Endothelial cell (in vitro differentiated cells): ENCODE measurements around the gene NEK4. TPM values are rescaled to one million over a fixed set of nuclear protein-coding genes. Genes with fewer than 3 reads are reported as not detected.

Experiments
- DNase-seq: peaks from one replicate; pipeline ENCODE4 v3.0.0; 2021; ENCODE audit warnings: low spot score
- H3K27ac Mint-ChIP-seq: one replicate; pipeline ENCODE4 v1.8.0; 2021; ENCODE audit warnings: mixed read lengths, inconsistent platforms; ENCODE audit not compliant: unreplicated experiment
- H3K27me3 Mint-ChIP-seq: one replicate; pipeline ENCODE4 v1.8.0; 2021; ENCODE audit warnings: mild to moderate bottlenecking, moderate library complexity, mixed read lengths, inconsistent platforms; ENCODE audit not compliant: unreplicated experiment
- H3K36me3 Mint-ChIP-seq: one replicate; pipeline ENCODE4 v1.8.0; 2021; ENCODE audit warnings: mild to moderate bottlenecking, low read depth, mixed read lengths, inconsistent platforms; ENCODE audit not compliant: unreplicated experiment
- H3K4me1 Mint-ChIP-seq: one replicate; pipeline ENCODE4 v1.8.0; 2021; ENCODE audit warnings: mild to moderate bottlenecking, mixed read lengths, inconsistent platforms; ENCODE audit not compliant: unreplicated experiment
- H3K4me3 Mint-ChIP-seq: one replicate; pipeline ENCODE4 v1.8.0; 2021; ENCODE audit warnings: mild to moderate bottlenecking, mixed read lengths, inconsistent platforms; ENCODE audit not compliant: unreplicated experiment
- H3K9me3 Mint-ChIP-seq: one replicate; pipeline ENCODE4 v1.8.0; 2021; ENCODE audit warnings: mixed read lengths, inconsistent platforms; ENCODE audit not compliant: unreplicated experiment
- CTCF ChIP-seq: fragments of 200-600 bp; sonication (generic); IDR thresholded peaks from one replicate; pipeline ENCODE4 v1.5.0; 2021; ENCODE audit warnings: antibody characterized with exemption; ENCODE audit not compliant: unreplicated experiment
- total RNA-seq: library from RNA; stranded (reverse); fragmentation: NEBNext Ultra II Directional; extraction: Animal tissue kit (Norgen Biotek cat#: 25700); gene quantifications from one replicate; pipeline ENCODE4 v1.2.1, GENCODE V29; 2021; ENCODE audit not compliant: unreplicated experiment

The NEK4 gene
- total RNA-seq, 1 donor from 2014 or later, result 16.9 TPM

GRCh38 chr3:52775877-52776276, 5.1 kb upstream of the NEK4 start:
- Mint-ChIP-seq H3K27ac (no peak overlapping the region), H3K36me3 (peaks cover 4% of the 10 kb centered on the region), H3K27me3 (peaks cover 5% of the 10 kb centered on the region), H3K9me3 (no peaks in the 10 kb centered on the region), H3K4me3 (no peak overlapping the region), H3K4me1 (peaks cover 9% of the 10 kb centered on the region)
- DNase-seq, result no peak
- no peak for TF ChIP-seq CTCF

- H3K36me3 Mint-ChIP-seq, result peaks cover 4% of the 10 kb centered on the region
- DNase-seq, result no peak
- TF ChIP-seq CTCF, result no peak
- H3K27ac Mint-ChIP-seq, result no peak overlapping the region
- H3K9me3 Mint-ChIP-seq, result no peaks in the 10 kb centered on the region
- no peak overlapping the region for H3K4me3 Mint-ChIP-seq
- H3K27me3 Mint-ChIP-seq, result peaks cover 5% of the 10 kb centered on the region
- H3K4me1 Mint-ChIP-seq, result peaks cover 9% of the 10 kb centered on the region
Measured at GRCh38 chr3:52774901-52775864, 4.4 kb upstream of the NEK4 start.

- Mint-ChIP-seq H3K27ac (no peak overlapping the region), H3K9me3 (no peaks in the 10 kb centered on the region), H3K36me3 (peaks cover 4% of the 10 kb centered on the region), H3K27me3 (peaks cover 5% of the 10 kb centered on the region), H3K4me3 (no peak overlapping the region), H3K4me1 (peaks cover 19% of the 10 kb centered on the region)
- TF ChIP-seq CTCF, result no peak
- no peak for DNase-seq
Measured at GRCh38 chr3:52774066-52774713, 3.5 kb upstream of the NEK4 start.

GRCh38 chr3:52773361-52774065, 2.8 kb upstream of the NEK4 start:
- Mint-ChIP-seq H3K27ac (no peak overlapping the region), H3K4me1 (peaks cover 19% of the 10 kb centered on the region), H3K27me3 (peaks cover 5% of the 10 kb centered on the region), H3K9me3 (no peaks in the 10 kb centered on the region), H3K36me3 (peaks cover 4% of the 10 kb centered on the region), H3K4me3 (no peak overlapping the region)
- DNase-seq, result no peak
- TF ChIP-seq CTCF, result no peak
